Activated naive CD8-positive, alpha-beta T cell treated with anti-CD3 and anti-CD28 coated beads, Interleukin-2, amount 50 U/mL, for 16 hours (primary cell): ENCODE measurements around the gene NOP10.

Source experiments
- DNase-seq: peaks from one replicate; pipeline ENCODE4 v3.0.0-alpha.2; 2020; ENCODE audit warnings: low read depth, low spot score

The NOP10 gene

GRCh38 chr15:34332553-34333120 lies 10.3 kb downstream of the NOP10 start:
- DNase-seq, result no peak

GRCh38 chr15:34331809-34332208 lies 11.1 kb downstream of the NOP10 start:
- no peak for DNase-seq

DNA sequence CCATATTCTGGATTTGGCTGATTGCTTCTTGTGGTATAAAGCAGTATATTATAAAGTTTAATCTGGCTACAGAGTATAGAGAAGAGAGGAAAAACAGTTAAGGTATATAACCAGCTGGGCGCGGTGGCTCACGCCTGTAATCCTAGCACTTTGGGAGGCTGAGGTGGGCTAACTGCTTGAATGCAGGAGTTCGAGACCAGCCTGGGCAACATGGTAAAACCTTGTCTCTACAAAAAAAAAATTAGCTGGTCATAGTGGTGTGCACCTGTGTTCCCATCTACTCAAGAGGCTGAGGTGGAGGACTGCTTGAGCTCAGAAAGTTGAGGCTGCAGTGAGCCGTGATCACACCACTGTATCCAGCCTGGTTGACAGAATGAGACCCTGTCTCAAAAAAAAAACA lies 12.7 kb downstream of the NOP10 start:
- no peak for DNase-seq

DNA sequence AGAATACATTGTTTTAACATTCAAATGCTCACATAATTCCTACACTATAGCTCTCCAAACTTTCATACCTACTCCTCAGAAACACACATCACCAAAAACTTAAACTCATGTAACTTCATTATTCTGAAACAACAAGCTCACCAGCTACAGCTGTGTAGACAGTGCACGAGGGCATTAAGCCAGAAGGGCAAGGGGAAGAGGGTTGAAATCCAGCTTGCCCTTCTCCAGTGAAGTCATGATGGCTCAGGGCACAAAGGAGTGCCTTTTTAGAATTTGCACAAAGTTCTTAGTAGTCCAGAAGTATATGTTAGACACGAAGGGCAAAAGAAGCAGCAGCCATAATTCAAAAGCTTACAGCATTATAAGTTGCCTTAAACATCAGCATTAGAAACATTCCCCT lies 13.9 kb downstream of the NOP10 start:
- no peak for DNase-seq

DNA sequence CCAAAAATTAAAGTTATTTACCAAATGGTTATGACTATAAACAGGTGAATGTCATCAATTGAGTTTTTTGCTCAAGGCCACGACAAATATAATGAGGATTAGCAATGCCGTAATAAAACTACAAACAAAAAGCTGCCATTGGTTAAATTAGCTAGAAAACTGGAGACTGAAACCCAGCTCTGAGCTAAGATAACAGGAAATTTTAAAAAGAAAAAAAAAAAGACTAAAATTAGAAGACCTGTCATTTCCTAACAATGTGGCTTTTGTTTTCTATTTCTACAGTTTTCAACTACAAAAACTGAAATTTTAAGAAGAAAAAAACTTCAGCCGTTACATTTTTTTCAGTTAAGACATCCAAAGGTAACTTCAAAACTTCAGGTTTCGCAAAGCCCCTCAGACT lies 15.0 kb downstream of the NOP10 start:
- no peak for DNase-seq

DNA sequence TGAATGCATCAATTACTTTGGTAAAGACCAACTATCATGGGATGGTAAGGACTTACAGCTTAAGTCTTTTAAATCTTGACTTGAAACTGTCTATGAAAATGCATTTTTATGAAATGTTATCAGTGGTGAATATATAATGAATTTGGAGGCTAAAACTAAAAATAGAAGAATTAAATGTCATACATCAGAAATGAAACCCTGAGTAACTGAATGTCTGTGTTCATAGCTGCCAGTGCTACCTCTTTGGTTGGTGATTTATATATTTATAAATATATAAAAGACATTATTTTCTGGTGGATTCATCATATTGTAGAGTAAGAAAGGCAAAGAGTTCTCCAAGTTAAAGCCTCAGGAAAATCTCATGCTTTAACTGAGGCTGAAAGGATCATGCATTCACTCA lies 17.6 kb downstream of the NOP10 start:
- no peak for DNase-seq

GRCh38 chr15:34324933-34325332 lies 18.0 kb downstream of the NOP10 start:
- no peak for DNase-seq

- DNase-seq, result no peak
Measured at GRCh38 chr15:34323217-34323616, 19.7 kb downstream of the NOP10 start.

- no peak for DNase-seq
Measured at GRCh38 chr15:34318277-34319079, 24.5 kb downstream of the NOP10 start.

- DNase-seq, result no peak
Measured at GRCh38 chr15:34314491-34315490, 28.1 kb downstream of the NOP10 start.

GRCh38 chr15:34311563-34311962 lies 31.4 kb downstream of the NOP10 start:
- no peak for DNase-seq

- no peak for DNase-seq
Measured at GRCh38 chr15:34304613-34305012, 38.3 kb downstream of the NOP10 start.

DNA sequence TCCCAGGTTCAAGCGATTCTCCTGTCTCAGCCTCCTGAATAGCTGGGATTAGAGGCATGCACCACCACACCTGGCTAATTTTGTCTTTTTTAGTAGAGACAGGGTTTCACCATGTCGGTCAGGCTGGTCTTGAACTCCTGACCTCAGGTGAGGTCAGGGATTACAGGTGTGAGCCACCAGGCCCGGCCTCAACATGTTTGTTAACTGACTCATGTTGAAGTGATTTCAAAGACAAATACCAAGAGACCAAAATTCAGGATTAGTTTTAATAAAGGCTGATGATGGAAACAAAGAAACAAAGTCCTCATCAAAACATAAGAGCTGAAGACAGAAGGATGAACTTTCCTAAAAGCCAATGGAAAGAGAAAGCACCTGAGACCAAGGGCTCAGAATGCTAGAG lies 41.9 kb downstream of the NOP10 start:
- no peak for DNase-seq

- no peak for DNase-seq
Measured at GRCh38 chr15:34297059-34297458, 45.9 kb downstream of the NOP10 start.

DNA sequence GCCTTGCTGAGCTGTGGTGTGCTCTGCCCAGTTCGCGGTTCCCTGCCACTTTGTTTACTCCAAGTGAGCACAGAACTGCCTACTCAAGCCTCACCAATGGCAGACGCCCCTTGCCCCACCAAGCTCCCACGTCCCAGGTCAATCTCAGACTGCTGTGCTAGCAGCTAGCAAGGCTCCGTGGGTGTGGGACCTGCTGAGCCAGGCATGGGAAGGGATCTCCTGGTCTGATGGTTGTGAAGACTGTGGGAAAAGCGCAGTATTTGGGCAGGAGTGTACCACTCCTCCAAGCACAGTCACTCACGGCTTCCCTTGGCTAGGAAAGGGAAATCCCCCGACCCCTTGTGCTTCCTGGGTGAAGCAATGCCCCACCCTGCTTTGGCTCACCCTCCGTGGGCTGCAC lies 50.3 kb downstream of the NOP10 start:
- no peak for DNase-seq
